Esophagus squamous epithelium (tissue), 4 donors: ENCODE results near the gene PRDM2.

Experiments
- CTCF ChIP-seq, 6 experiments: fragments of 450-650 bp in 4 of 6; fragments of 200-600 bp in 2 of 6; sonication (generic) in 2 of 6; IDR thresholded peaks; one replicate each; pipeline ENCODE4 v1.5.1; 2016 to 2019; ENCODE audit warnings: antibody characterized with exemption in 6 of 6, mild to moderate bottlenecking in 4 of 6, moderate library complexity in 4 of 6
- POLR2A ChIP-seq, 4 donors: fragments of 450-650 bp; IDR thresholded peaks; one replicate each; pipeline ENCODE4 v1.6.1; 2017; ENCODE audit warnings: antibody characterized with exemption in 4 of 4, mild to moderate bottlenecking in 4 of 4, moderate library complexity in 3 of 4

DNA sequence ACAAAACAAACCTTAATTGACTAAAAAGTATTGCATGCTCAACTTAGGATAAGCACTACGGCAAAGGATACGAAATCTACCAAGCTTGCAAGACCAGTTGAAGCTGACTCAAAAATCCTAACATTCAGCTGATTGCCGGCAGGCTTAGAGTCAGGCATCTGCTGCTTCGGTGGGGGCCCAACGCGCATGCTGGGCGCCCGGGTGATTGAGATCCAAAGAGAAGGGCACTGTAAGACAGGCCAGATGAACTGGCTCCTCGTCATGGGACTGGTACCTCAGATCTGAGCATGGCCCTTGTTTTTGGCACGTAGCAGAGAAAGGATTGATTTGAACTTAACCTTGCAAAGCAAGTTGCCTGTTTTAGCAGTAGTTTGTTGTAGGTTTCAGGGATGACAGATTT lies 86.6 kb downstream of the PRDM2 start:
- TF ChIP-seq CTCF (IDR thresholded peaks at IDR 0.05), result no peak
- no peak for TF ChIP-seq POLR2A (IDR thresholded peaks at IDR 0.05)
